Thyroid gland (tissue), 4 donors: ENCODE data around the gene SFPQ. TPM values are rescaled to one million over a fixed set of nuclear protein-coding genes. Genes with fewer than 3 reads are reported as not detected.

Experiments
- DNase-seq, 2 donors: peaks; one replicate each; pipeline ENCODE4 v3.0.0-alpha.2; 2019
- H3K27ac ChIP-seq, 3 donors: fragments of 200-600 bp; sonication (generic); 1 replicate in 2 of 3; 2 replicates in 1 of 3; pipeline ENCODE4 v1.5.1; 2016 to 2019; ENCODE audit warnings: mild to moderate bottlenecking in 1 of 3, moderate library complexity in 1 of 3
- H3K27me3 ChIP-seq: fragments of 200-600 bp; sonication (generic); one replicate; pipeline ENCODE4 v1.5.1; 2019
- H3K36me3 ChIP-seq, 2 donors: fragments of 200-600 bp; sonication (generic); one replicate each; pipeline ENCODE4 v1.5.1; 2016 to 2019
- H3K4me1 ChIP-seq, 2 donors: fragments of 200-600 bp; sonication (generic); one replicate each; pipeline ENCODE4 v1.5.1; 2017 to 2019
- H3K4me3 ChIP-seq, 3 donors: fragments of 200-600 bp; sonication (generic); replicated peaks in 1 of 3; 1 replicate in 2 of 3; 2 replicates in 1 of 3; pipeline ENCODE4 v1.5.1; 2016; ENCODE audit warnings: mild to moderate bottlenecking in 1 of 3
- H3K9me3 ChIP-seq: fragments of 200-600 bp; sonication (generic); one replicate; pipeline ENCODE4 v1.5.1; 2017
- POLR2A ChIP-seq, 2 donors: fragments of 450-650 bp; IDR thresholded peaks; one replicate each; pipeline ENCODE4 v1.6.1; 2017; ENCODE audit warnings: antibody characterized with exemption in 2 of 2, mild to moderate bottlenecking in 2 of 2, moderate library complexity in 1 of 2
- WGBS, 2 donors: methylation state at CpG; one replicate each; pipeline ENCODE4 v1.1.5; 2017; 5-methylcytosine and 5-hydroxymethylcytosine counted together
- intact Hi-C: fragments of 100-400 bp; cut with DNase I; formaldehyde crosslinking; loops from one replicate; pipeline ENCODE4 v1.15.1; 2023
- total RNA-seq, 4 donors: library from RNA; depleted of rRNA; stranded (reverse); fragments of >200 nt; gene quantifications; one replicate each; pipeline ENCODE4 v1.2.3, GENCODE V29; 2016
- TF ChIP-seq, protein P1 (sequence below), 6 experiments: fragments of 200-600 bp in 3 of 6; fragments of 450-650 bp in 3 of 6; sonication (generic) in 3 of 6; IDR thresholded peaks; one replicate each; pipeline ENCODE4 v1.5.1; 2016 to 2019; ENCODE audit warnings: antibody characterized with exemption in 6 of 6, mild to moderate bottlenecking in 2 of 6, inconsistent platforms in 1 of 6, moderate library complexity in 1 of 6

Gene SFPQ
- total RNA-seq, 4 donors from 2014 or later, result 178 to 299 (median 239) TPM

DNA sequence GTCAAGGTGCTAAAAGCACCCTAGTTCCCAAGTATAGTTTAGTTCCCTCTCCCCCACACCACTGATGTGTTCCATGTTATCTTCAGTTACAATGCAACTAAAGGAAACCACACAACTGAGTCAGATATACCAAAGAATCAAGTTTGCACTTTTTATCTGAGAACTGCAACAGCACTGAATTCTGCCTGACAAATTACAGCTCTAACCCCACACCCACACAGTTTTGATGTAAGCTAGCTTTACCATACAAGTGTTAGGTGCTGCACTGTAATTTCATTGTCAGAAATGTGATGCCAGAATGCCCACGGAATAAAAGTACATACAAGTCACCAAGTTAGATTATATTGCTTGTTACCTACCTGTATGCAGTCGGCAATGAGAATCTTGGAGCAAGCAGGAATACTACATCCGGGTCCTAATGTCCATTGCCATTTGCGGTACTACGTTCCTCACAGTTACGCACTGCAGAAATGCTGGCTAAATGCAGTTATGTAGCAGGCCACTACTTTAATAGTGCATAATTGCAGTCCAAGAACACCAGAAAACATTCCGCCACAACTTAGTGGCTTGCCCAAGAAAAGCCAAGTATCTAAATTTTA, 12.1 kb downstream of the SFPQ start:
- Histone ChIP-seq H3K4me1 (peaks cover 0 to 3% of the 10 kb centered on the region in 2 donors), H3K36me3 (peaks cover 75 to 91% of the 10 kb centered on the region in 2 donors), H3K27ac (no peak overlapping the region), H3K4me3 (no peak overlapping the region), H3K9me3 (no peaks in the 10 kb centered on the region), H3K27me3 (no peaks in the 10 kb centered on the region)
- 93 to 94% methylated on average over 7 of the region's 7 CpGs for WGBS, 2 donors
- intact Hi-C loops, result no loop called here
- no peak for TF ChIP-seq POLR2A (IDR thresholded peaks at IDR 0.05)
- TF ChIP-seq, protein P1, sequence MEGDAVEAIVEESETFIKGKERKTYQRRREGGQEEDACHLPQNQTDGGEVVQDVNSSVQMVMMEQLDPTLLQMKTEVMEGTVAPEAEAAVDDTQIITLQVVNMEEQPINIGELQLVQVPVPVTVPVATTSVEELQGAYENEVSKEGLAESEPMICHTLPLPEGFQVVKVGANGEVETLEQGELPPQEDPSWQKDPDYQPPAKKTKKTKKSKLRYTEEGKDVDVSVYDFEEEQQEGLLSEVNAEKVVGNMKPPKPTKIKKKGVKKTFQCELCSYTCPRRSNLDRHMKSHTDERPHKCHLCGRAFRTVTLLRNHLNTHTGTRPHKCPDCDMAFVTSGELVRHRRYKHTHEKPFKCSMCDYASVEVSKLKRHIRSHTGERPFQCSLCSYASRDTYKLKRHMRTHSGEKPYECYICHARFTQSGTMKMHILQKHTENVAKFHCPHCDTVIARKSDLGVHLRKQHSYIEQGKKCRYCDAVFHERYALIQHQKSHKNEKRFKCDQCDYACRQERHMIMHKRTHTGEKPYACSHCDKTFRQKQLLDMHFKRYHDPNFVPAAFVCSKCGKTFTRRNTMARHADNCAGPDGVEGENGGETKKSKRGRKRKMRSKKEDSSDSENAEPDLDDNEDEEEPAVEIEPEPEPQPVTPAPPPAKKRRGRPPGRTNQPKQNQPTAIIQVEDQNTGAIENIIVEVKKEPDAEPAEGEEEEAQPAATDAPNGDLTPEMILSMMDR (IDR thresholded peaks at IDR 0.05), result no peak
- DNase-seq, result no peak

DNA sequence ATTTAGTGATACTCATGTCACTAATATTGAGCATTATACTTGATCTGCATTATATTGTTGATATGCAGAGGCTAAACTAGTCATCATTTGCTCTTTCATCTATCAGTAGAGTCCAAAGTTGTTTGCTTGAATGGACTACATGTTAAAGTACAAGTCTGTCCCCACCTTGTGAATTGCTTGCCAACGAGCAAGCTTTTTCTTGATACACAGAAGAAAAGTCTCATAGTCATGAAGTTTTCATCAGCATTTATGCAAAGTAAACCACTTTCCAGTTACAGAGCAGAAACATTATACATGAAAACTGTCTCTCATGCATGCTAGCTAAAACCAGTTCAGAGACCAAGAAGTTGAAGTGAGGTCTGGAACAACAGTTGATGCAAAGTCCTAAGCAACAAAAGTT, 13.0 kb downstream of the SFPQ start:
- H3K27me3 ChIP-seq, result no peaks in the 10 kb centered on the region
- 68% methylated on average over 1 of the region's 1 CpG for WGBS, 2 donors
- H3K36me3 ChIP-seq, result peaks cover 65 to 91% of the 10 kb centered on the region in 2 donors
- intact Hi-C loops, result no loop called here
- H3K4me3 ChIP-seq, result no peak overlapping the region
- DNase-seq, result no peak
- H3K4me1 ChIP-seq, result peaks cover 0 to 3% of the 10 kb centered on the region in 2 donors
- no peak for TF ChIP-seq POLR2A (IDR thresholded peaks at IDR 0.05)
- TF ChIP-seq, protein P1 (IDR thresholded peaks at IDR 0.05), result no peak
- H3K27ac ChIP-seq, result no peak overlapping the region
- no peaks in the 10 kb centered on the region for H3K9me3 ChIP-seq

DNA sequence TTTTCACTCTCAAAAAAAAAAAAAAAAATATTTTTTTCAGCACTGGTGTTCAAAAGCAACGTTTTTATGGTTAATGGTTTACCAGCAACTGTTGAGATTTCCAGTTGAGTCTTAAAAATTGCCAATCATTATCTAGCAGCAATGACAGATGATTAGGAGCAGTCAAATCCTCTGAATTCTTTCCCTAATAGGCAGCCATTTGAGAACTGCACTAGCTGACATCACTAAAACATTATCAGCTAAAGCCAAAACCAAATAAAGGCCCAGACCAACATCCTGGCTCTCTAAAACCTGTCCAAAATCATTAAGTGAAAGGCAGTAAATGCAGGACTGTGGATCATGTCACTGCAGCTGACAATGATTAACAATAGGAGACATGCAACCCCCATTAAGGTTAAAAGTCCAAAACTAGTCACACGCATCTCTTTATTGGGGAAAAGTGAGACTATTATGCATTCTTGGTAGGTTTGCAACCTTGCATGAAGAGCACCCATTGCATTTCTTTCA, 14.0 kb downstream of the SFPQ start:
- H3K9me3 ChIP-seq, result no peaks in the 10 kb centered on the region
- intact Hi-C loops, result no loop called here
- no peak overlapping the region for H3K27ac ChIP-seq
- 58 to 60% methylated on average over 2 of the region's 2 CpGs for whole genome bisulfite sequencing, 2 donors
- TF ChIP-seq, protein P1 (IDR thresholded peaks at IDR 0.05), result no peak
- peaks cover 56 to 82% of the 10 kb centered on the region in 2 donors for H3K36me3 ChIP-seq
- H3K4me1 ChIP-seq, result peaks cover 5 to 7% of the 10 kb centered on the region in 2 donors
- no peak overlapping the region for H3K4me3 ChIP-seq
- DNase-seq, result no peak
- no peaks in the 10 kb centered on the region for H3K27me3 ChIP-seq

DNA sequence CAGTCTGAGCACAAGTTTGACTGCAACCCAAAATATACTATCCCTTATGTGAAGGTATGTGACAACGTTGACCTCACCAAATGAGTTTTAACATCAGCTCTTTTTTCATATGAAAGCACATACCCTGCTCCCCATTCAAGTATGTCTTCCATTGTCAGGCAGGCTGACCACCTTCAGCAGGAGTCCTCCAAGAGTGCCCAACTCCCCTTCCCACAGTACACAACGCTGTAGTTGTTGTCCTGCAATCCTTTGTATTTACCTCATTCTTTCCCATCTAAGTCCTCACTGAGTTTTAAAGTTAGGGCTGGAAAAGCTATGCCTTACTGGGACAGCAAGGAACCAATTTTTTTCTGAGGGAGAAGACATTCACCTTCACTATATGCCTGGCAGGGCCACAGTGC, 14.7 kb downstream of the SFPQ start:
- Histone ChIP-seq H3K27me3 (no peaks in the 10 kb centered on the region), H3K9me3 (no peaks in the 10 kb centered on the region), H3K36me3 (peaks cover 50 to 75% of the 10 kb centered on the region in 2 donors), H3K4me1 (peaks cover 6 to 7% of the 10 kb centered on the region in 2 donors), H3K4me3 (no peak overlapping the region), H3K27ac (no peak overlapping the region)
- WGBS, 2 donors, result 73 to 78% methylated on average over 2 of the region's 2 CpGs
- DNase-seq, result no peak
- intact Hi-C loops, result no loop called here
- no peak for TF ChIP-seq POLR2A (IDR thresholded peaks at IDR 0.05)
- TF ChIP-seq, protein P1 (IDR thresholded peaks at IDR 0.05), result no peak

DNA sequence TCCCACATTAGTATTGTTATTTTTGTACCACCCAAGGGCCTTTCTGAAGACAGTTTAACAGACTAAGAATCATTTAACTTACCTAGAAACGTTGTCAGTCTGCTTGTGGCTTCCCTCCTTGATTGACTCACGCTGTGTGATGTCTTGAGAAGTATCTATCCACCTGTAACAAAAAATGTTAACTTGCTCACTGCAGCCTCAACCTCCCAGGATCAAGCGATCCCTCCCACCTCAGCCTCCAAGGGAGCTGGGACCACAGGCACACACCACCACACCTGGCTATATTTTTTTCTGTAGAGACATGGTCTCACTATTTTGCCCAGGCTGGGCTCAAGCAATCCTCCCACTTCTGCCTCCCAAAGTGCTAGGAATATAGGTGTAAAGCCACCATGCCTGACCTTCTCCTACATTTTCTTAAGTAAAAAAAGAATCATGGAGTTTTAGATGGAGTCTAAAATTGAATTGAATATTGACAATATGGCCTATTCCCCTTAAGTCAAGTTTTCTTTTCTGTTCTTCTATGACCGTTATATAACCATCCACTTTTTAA, 15.6 kb downstream of the SFPQ start:
- Histone ChIP-seq H3K4me1 (peaks cover 6 to 7% of the 10 kb centered on the region in 2 donors), H3K36me3 (peaks cover 44 to 66% of the 10 kb centered on the region in 2 donors), H3K4me3 (no peak overlapping the region), H3K27me3 (no peaks in the 10 kb centered on the region), H3K27ac (no peak overlapping the region), H3K9me3 (no peaks in the 10 kb centered on the region)
- 93% methylated on average over 4 of the region's 4 CpGs for WGBS, 2 donors
- intact Hi-C loops, result no loop called here
- no peak for DNase-seq
- no peak for TF ChIP-seq POLR2A (IDR thresholded peaks at IDR 0.05)
